Keratinocyte (primary cell): ENCODE data around the gene ADGRL3.

Source experiments
- CTCF ChIP-seq, 3 experiments: IDR thresholded peaks in 1 of 3; conservative IDR thresholded peaks in 1 of 3; optimal IDR thresholded peaks in 1 of 3; 2 replicates in 2 of 3; 3 replicates in 1 of 3; pipeline versions ENCODE3 to v1.5.1; 2011; ENCODE audit warnings: low read length in 3 of 3, mild to moderate bottlenecking in 3 of 3, moderate library complexity in 2 of 3, control low read depth in 1 of 3, inconsistent platforms in 1 of 3; ENCODE audit not compliant: insufficient read depth in 2 of 3; ENCODE audit errors: extremely low read depth in 1 of 3
- EZH2 ChIP-seq: IDR thresholded peaks from one replicate; pipeline ENCODE4 v1.6.1; 2012; ENCODE audit warnings: inconsistent platforms, mild to moderate bottlenecking, low read length, moderate library complexity

- no peak for TF ChIP-seq CTCF (optimal IDR thresholded peaks at IDR 0.05 in 1 of 3, IDR thresholded peaks at IDR 0.05 in 1 of 3, conservative IDR thresholded peaks at IDR 0.05 in 1 of 3; ENCODE audit: extremely low read depth in 1 of 3, insufficient read depth in 2 of 3, low read length in 3 of 3)
- no peak for TF ChIP-seq EZH2
Observed at GRCh38 chr4:61445374-61446063, 245.4 kb downstream of the ADGRL3 start.
